D721Med (cell line): ENCODE measurements around the gene CALN1.

Experiments
- DNase-seq: peaks from one replicate; pipeline ENCODE4 v3.0.0; 2011; ENCODE audit warnings: low spot score; ENCODE audit not compliant: insufficient read length
- FAIRE-seq: peaks from 2 replicates; lab custom pipeline; 2011; peaks lifted over from hg19 to GRCh38; lab: Jason Lieb, UNC
- CTCF ChIP-seq: IDR thresholded peaks from 2 replicates; pipeline ENCODE4 v1.5.1; 2012; ENCODE audit warnings: mild to moderate bottlenecking, control low read depth; ENCODE audit not compliant: insufficient read depth; ENCODE audit errors: missing control alignments

Gene CALN1

GRCh38 chr7:72409638-72410015, 2.5 kb downstream of the CALN1 start:
- FAIRE-seq (no peak), DNase-seq (no peak)
- no peak for TF ChIP-seq CTCF

GRCh38 chr7:72408966-72409637, 3.0 kb downstream of the CALN1 start:
- FAIRE-seq (no peak), DNase-seq (no peak)
- no peak for TF ChIP-seq CTCF

GRCh38 chr7:72406820-72407403, 5.2 kb downstream of the CALN1 start:
- FAIRE-seq: no peak
- no peak for DNase-seq
- no peak for TF ChIP-seq CTCF

- TF ChIP-seq CTCF: no peak
- FAIRE-seq (no peak), DNase-seq (no peak)
Measured at GRCh38 chr7:72405871-72406270, 6.3 kb downstream of the CALN1 start.

GRCh38 chr7:72405418-72405817, 6.7 kb downstream of the CALN1 start:
- TF ChIP-seq CTCF: no peak
- no peak for DNase-seq
- FAIRE-seq: no peak

GRCh38 chr7:72404743-72405142, 7.4 kb downstream of the CALN1 start:
- no peak for FAIRE-seq
- no peak for DNase-seq
- TF ChIP-seq CTCF: no peak

- no peak for TF ChIP-seq CTCF
- DNase-seq: no peak
- no peak for FAIRE-seq
Measured at GRCh38 chr7:72403458-72404076, 8.6 kb downstream of the CALN1 start.
